GM23338 (cell line): Measurements from ENCODE around the gene ATP5PD. TPM values are rescaled to one million over a fixed set of nuclear protein-coding genes. Genes with fewer than 3 reads are reported as not detected.

Source experiments
- ATAC-seq: fragments of 200-7000 bp; cut with Tn5 transposase; 3 replicates; pipeline ENCODE4 v1.9.1; 2020
- DNase-seq: peaks from one replicate; pipeline ENCODE4 v3.0.0-alpha.2; 2015; ENCODE audit warnings: low spot score
- H2AFZ ChIP-seq: fragments of 200-600 bp; sonication (generic); 2 replicates; pipeline ENCODE4 v1.8.0; 2016; ENCODE audit warnings: antibody characterized with exemption, mild to moderate bottlenecking, moderate library complexity
- H3F3A ChIP-seq: fragments of 200-600 bp; sonication (generic); replicated peaks from 2 replicates; pipeline ENCODE4 v1.8.0; 2017; ENCODE audit warnings: antibody characterized with exemption, mixed run types, low read depth
- H3K27ac ChIP-seq: fragments of 200-600 bp; sonication (generic); 2 replicates; pipeline ENCODE4 v1.6.1; 2016; ENCODE audit warnings: low read depth
- H3K27me3 ChIP-seq: fragments of 200-600 bp; sonication (generic); 2 replicates; pipeline ENCODE4 v1.8.0; 2016; ENCODE audit warnings: mild to moderate bottlenecking, mixed run types, moderate library complexity; ENCODE audit not compliant: insufficient read depth
- H3K36me3 ChIP-seq: fragments of 200-600 bp; sonication (generic); 2 replicates; pipeline ENCODE4 v1.8.0; 2016; ENCODE audit warnings: mild to moderate bottlenecking; ENCODE audit not compliant: insufficient read depth
- H3K4me1 ChIP-seq: fragments of 200-600 bp; sonication (generic); 2 replicates; pipeline ENCODE4 v1.8.0; 2016; ENCODE audit warnings: mild to moderate bottlenecking, moderate library complexity; ENCODE audit not compliant: insufficient read depth
- H3K4me2 ChIP-seq: fragments of 200-600 bp; sonication (generic); 2 replicates; pipeline ENCODE4 v1.7.1; 2017; ENCODE audit warnings: mixed run types
- H3K4me3 ChIP-seq: fragments of 200-600 bp; sonication (generic); 2 replicates; pipeline ENCODE4 v1.6.1; 2016; ENCODE audit warnings: mixed run types
- H3K79me2 ChIP-seq: fragments of 200-600 bp; sonication (generic); replicated peaks from 2 replicates; pipeline ENCODE4 v1.8.0; 2017; ENCODE audit warnings: mild to moderate bottlenecking; ENCODE audit not compliant: insufficient read depth
- H3K9me2 ChIP-seq: fragments of 200-600 bp; sonication (generic); 2 replicates; pipeline ENCODE4 v1.8.0; 2017; ENCODE audit not compliant: insufficient read depth
- H4K20me1 ChIP-seq: fragments of 200-600 bp; sonication (generic); replicated peaks from 2 replicates; pipeline ENCODE4 v1.8.0; 2017; ENCODE audit warnings: mild to moderate bottlenecking; ENCODE audit not compliant: insufficient read depth
- H3K27ac Mint-ChIP-seq: 2 replicates; pipeline ENCODE4 v1.8.0; 2020; ENCODE audit warnings: inconsistent platforms, mild to moderate bottlenecking, moderate library complexity, mixed read lengths
- H3K27me3 Mint-ChIP-seq: 3 replicates; pipeline ENCODE4 v1.8.0; 2022; ENCODE audit warnings: low read depth, mild to moderate bottlenecking, moderate library complexity, mixed read lengths, inconsistent platforms; ENCODE audit not compliant: insufficient read depth, poor library complexity
- H3K36me3 Mint-ChIP-seq: 3 replicates; pipeline ENCODE4 v1.8.0; 2021; ENCODE audit warnings: low read depth, mild to moderate bottlenecking, inconsistent platforms, moderate library complexity, mixed read lengths
- H3K4me1 Mint-ChIP-seq: 3 replicates; pipeline ENCODE4 v1.8.0; 2020; ENCODE audit warnings: mild to moderate bottlenecking, inconsistent platforms, mixed read lengths
- H3K4me3 Mint-ChIP-seq: 3 replicates; pipeline ENCODE4 v1.8.0; 2021; ENCODE audit warnings: moderate library complexity, mild to moderate bottlenecking, inconsistent platforms, mixed read lengths
- H3K9me3 Mint-ChIP-seq: 3 replicates; pipeline ENCODE4 v1.8.0; 2020; ENCODE audit warnings: moderate library complexity, mild to moderate bottlenecking, inconsistent platforms, mixed read lengths
- CREB1 ChIP-seq: fragments of 250-450 bp; sonication (Bioruptor Pico); IDR thresholded peaks from 2 replicates; pipeline ENCODE4 v1.5.0; 2020; ENCODE audit warnings: low read depth, mild to moderate bottlenecking, moderate library complexity
- EZH2 ChIP-seq: fragments of 200-600 bp; sonication (generic); IDR thresholded peaks from one replicate; pipeline ENCODE4 v1.8.0; 2017; ENCODE audit warnings: antibody characterized with exemption, mild to moderate bottlenecking, low read depth; ENCODE audit not compliant: unreplicated experiment
- EZH2phosphoT487 ChIP-seq: fragments of 200-600 bp; sonication (generic); IDR thresholded peaks from one replicate; pipeline ENCODE4 v1.8.1; 2018; ENCODE audit warnings: antibody characterized with exemption; ENCODE audit not compliant: unreplicated experiment
- JUNB ChIP-seq: IDR thresholded peaks from one replicate; pipeline ENCODE4 v1.6.1; 2016; ENCODE audit warnings: antibody characterized with exemption; ENCODE audit not compliant: unreplicated experiment
- NANOG ChIP-seq: IDR thresholded peaks from 2 replicates; pipeline ENCODE4 v1.6.1; 2016; ENCODE audit warnings: antibody characterized with exemption, borderline replicate concordance
- POLR2AphosphoS5 ChIP-seq: IDR thresholded peaks from 2 replicates; pipeline ENCODE4 v1.6.1; 2016; ENCODE audit warnings: antibody characterized with exemption, low read depth
- STAT1 ChIP-seq: IDR thresholded peaks from one replicate; pipeline ENCODE4 v1.6.1; 2016; ENCODE audit warnings: antibody characterized with exemption; ENCODE audit not compliant: unreplicated experiment
- ZNF114 ChIP-seq: fragments of 250-450 bp; sonication (Bioruptor Pico); IDR thresholded peaks from 2 replicates; pipeline ENCODE4 v1.5.0; 2020; ENCODE audit warnings: mild to moderate bottlenecking, moderate library complexity
- ZNF331 ChIP-seq: fragments of 250-450 bp; sonication (Bioruptor Pico); IDR thresholded peaks from 2 replicates; pipeline ENCODE4 v1.5.0; 2020; ENCODE audit warnings: low read depth, mild to moderate bottlenecking, moderate library complexity
- polyA plus RNA-seq: library from polyadenylated mRNA; unstranded; fragments of >200 nt; fragmentation: Nextera tagmentation; extraction: Ambion mirVana; gene quantifications from 2 replicates; pipeline ENCODE4 v1.2.1, GENCODE V29; 2016
- total RNA-seq: library from RNA; depleted of rRNA; stranded (reverse); fragments of >200 nt; shearing (Covaris generic); gene quantifications from 2 replicates; pipeline ENCODE4 v1.2.3, GENCODE V29; 2014
- TF ChIP-seq, protein P1 (sequence below): IDR thresholded peaks from 2 replicates; pipeline ENCODE4 v1.6.1; 2016; ENCODE audit warnings: antibody characterized with exemption
- TF ChIP-seq, protein P2 (sequence below): fragments of 250-450 bp; sonication (Bioruptor Pico); IDR thresholded peaks from 2 replicates; pipeline ENCODE4 v1.5.0; 2020; ENCODE audit warnings: mild to moderate bottlenecking, moderate library complexity
- TF ChIP-seq, protein P3 (sequence below): IDR thresholded peaks from one replicate; pipeline ENCODE4 v1.6.1; 2018; ENCODE audit warnings: antibody characterized with exemption; ENCODE audit not compliant: unreplicated experiment
- TF ChIP-seq, protein P4 (sequence below), 2 experiments: fragments of 200-600 bp in 1 of 2; sonication (generic) in 1 of 2; conservative IDR thresholded peaks; 2 replicates each; pipeline versions ENCODE4 v1.5.1 to v1.6.1; 2016 to 2017; ENCODE audit warnings: antibody characterized with exemption in 2 of 2, low read depth in 2 of 2, mild to moderate bottlenecking in 2 of 2, moderate library complexity in 1 of 2

The ATP5PD gene
- total and polyA plus RNA-seq, 2 experiments from 2014 or later, result 244 to 1,144 TPM

DNA sequence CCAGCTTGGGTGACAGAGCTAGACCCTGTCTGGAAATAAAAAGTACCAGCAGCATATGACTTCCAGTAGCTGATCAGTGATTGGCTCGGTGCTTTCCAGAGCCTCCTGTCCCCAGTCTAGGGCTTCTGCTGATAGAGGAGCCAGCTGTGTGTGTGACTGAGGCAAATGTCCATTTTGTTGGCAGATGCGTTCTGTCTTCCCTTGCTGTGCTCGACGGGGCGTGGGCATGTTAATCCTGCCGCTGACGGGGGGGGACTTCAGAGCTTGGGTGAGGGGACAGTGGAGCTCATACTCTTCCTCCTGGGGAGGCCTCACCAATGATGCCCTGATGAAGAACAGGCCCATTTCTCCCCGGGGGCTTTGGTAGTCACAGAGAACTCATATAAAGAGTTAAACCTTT, 14.8 kb upstream of the ATP5PD start:
- no peaks in the 10 kb centered on the region for H3K9me2 ChIP-seq
- H3K36me3 ChIP-seq, result peaks cover 40% of the 10 kb centered on the region
- peaks cover 6% of the 10 kb centered on the region; the same call in 1 of the 2 replicates for H3K79me2 ChIP-seq
- Mint-ChIP-seq H3K4me3 (no peak overlapping the region), H3K9me3 (no peaks in the 10 kb centered on the region), H3K27me3 (peaks cover 10% of the 10 kb centered on the region), H3K27ac (no peak overlapping the region), H3K36me3 (peaks cover 66% of the 10 kb centered on the region), H3K4me1 (no peaks in the 10 kb centered on the region)
- no peak overlapping the region for H2AFZ ChIP-seq
- no peaks in the 10 kb centered on the region for H3K4me1 ChIP-seq
- H4K20me1 ChIP-seq, result peaks cover 10% of the 10 kb centered on the region; the same call in 1 of the 2 replicates
- DNase-seq, result no peak
- H3K4me2 ChIP-seq, result no peak overlapping the region
- H3K27me3 ChIP-seq, result no peaks in the 10 kb centered on the region
- TF ChIP-seq EZH2 (no peak), NANOG (no peak), JUNB (no peak), EZH2phosphoT487 (no peak), CREB1 (CRISPR knock-in tag) (no peak), ZNF331 (CRISPR knock-in tag) (no peak), ZNF114 (CRISPR knock-in tag) (no peak), STAT1 (no peak), POLR2AphosphoS5 (no peak)
- TF ChIP-seq, protein P1, sequence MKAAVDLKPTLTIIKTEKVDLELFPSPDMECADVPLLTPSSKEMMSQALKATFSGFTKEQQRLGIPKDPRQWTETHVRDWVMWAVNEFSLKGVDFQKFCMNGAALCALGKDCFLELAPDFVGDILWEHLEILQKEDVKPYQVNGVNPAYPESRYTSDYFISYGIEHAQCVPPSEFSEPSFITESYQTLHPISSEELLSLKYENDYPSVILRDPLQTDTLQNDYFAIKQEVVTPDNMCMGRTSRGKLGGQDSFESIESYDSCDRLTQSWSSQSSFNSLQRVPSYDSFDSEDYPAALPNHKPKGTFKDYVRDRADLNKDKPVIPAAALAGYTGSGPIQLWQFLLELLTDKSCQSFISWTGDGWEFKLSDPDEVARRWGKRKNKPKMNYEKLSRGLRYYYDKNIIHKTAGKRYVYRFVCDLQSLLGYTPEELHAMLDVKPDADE, result no peak
- TF ChIP-seq, protein P2, sequence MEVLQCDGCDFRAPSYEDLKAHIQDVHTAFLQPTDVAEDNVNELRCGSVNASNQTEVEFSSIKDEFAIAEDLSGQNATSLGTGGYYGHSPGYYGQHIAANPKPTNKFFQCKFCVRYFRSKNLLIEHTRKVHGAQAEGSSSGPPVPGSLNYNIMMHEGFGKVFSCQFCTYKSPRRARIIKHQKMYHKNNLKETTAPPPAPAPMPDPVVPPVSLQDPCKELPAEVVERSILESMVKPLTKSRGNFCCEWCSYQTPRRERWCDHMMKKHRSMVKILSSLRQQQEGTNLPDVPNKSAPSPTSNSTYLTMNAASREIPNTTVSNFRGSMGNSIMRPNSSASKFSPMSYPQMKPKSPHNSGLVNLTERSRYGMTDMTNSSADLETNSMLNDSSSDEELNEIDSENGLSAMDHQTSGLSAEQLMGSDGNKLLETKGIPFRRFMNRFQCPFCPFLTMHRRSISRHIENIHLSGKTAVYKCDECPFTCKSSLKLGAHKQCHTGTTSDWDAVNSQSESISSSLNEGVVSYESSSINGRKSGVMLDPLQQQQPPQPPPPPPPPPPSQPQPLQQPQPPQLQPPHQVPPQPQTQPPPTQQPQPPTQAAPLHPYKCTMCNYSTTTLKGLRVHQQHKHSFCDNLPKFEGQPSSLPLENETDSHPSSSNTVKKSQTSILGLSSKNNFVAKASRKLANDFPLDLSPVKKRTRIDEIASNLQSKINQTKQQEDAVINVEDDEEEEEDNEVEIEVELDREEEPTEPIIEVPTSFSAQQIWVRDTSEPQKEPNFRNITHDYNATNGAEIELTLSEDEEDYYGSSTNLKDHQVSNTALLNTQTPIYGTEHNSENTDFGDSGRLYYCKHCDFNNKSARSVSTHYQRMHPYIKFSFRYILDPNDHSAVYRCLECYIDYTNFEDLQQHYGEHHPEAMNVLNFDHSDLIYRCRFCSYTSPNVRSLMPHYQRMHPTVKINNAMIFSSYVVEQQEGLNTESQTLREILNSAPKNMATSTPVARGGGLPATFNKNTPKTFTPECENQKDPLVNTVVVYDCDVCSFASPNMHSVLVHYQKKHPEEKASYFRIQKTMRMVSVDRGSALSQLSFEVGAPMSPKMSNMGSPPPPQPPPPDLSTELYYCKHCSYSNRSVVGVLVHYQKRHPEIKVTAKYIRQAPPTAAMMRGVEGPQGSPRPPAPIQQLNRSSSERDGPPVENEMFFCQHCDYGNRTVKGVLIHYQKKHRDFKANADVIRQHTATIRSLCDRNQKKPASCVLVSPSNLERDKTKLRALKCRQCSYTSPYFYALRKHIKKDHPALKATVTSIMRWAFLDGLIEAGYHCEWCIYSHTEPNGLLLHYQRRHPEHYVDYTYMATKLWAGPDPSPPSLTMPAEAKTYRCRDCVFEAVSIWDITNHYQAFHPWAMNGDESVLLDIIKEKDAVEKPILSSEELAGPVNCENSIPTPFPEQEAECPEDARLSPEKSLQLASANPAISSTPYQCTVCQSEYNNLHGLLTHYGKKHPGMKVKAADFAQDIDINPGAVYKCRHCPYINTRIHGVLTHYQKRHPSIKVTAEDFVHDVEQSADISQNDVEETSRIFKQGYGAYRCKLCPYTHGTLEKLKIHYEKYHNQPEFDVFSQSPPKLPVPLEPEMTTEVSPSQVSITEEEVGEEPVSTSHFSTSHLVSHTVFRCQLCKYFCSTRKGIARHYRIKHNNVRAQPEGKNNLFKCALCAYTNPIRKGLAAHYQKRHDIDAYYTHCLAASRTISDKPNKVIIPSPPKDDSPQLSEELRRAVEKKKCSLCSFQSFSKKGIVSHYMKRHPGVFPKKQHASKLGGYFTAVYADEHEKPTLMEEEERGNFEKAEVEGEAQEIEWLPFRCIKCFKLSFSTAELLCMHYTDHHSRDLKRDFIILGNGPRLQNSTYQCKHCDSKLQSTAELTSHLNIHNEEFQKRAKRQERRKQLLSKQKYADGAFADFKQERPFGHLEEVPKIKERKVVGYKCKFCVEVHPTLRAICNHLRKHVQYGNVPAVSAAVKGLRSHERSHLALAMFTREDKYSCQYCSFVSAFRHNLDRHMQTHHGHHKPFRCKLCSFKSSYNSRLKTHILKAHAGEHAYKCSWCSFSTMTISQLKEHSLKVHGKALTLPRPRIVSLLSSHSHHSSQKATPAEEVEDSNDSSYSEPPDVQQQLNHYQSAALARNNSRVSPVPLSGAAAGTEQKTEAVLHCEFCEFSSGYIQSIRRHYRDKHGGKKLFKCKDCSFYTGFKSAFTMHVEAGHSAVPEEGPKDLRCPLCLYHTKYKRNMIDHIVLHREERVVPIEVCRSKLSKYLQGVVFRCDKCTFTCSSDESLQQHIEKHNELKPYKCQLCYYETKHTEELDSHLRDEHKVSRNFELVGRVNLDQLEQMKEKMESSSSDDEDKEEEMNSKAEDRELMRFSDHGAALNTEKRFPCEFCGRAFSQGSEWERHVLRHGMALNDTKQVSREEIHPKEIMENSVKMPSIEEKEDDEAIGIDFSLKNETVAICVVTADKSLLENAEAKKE, result no peak
- TF ChIP-seq, protein P3, sequence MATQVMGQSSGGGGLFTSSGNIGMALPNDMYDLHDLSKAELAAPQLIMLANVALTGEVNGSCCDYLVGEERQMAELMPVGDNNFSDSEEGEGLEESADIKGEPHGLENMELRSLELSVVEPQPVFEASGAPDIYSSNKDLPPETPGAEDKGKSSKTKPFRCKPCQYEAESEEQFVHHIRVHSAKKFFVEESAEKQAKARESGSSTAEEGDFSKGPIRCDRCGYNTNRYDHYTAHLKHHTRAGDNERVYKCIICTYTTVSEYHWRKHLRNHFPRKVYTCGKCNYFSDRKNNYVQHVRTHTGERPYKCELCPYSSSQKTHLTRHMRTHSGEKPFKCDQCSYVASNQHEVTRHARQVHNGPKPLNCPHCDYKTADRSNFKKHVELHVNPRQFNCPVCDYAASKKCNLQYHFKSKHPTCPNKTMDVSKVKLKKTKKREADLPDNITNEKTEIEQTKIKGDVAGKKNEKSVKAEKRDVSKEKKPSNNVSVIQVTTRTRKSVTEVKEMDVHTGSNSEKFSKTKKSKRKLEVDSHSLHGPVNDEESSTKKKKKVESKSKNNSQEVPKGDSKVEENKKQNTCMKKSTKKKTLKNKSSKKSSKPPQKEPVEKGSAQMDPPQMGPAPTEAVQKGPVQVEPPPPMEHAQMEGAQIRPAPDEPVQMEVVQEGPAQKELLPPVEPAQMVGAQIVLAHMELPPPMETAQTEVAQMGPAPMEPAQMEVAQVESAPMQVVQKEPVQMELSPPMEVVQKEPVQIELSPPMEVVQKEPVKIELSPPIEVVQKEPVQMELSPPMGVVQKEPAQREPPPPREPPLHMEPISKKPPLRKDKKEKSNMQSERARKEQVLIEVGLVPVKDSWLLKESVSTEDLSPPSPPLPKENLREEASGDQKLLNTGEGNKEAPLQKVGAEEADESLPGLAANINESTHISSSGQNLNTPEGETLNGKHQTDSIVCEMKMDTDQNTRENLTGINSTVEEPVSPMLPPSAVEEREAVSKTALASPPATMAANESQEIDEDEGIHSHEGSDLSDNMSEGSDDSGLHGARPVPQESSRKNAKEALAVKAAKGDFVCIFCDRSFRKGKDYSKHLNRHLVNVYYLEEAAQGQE, result no peak
- TF ChIP-seq, protein P4, sequence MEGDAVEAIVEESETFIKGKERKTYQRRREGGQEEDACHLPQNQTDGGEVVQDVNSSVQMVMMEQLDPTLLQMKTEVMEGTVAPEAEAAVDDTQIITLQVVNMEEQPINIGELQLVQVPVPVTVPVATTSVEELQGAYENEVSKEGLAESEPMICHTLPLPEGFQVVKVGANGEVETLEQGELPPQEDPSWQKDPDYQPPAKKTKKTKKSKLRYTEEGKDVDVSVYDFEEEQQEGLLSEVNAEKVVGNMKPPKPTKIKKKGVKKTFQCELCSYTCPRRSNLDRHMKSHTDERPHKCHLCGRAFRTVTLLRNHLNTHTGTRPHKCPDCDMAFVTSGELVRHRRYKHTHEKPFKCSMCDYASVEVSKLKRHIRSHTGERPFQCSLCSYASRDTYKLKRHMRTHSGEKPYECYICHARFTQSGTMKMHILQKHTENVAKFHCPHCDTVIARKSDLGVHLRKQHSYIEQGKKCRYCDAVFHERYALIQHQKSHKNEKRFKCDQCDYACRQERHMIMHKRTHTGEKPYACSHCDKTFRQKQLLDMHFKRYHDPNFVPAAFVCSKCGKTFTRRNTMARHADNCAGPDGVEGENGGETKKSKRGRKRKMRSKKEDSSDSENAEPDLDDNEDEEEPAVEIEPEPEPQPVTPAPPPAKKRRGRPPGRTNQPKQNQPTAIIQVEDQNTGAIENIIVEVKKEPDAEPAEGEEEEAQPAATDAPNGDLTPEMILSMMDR (conservative IDR thresholded peaks at IDR 0.05; ENCODE audit: low read depth in 2 of 2), result no peak
- H3F3A ChIP-seq, result 0 out of 2 replicates have a peak, but pooled peaks cover 6% of the 10 kb centered on the region
- no peak for ATAC-seq
- no peak overlapping the region for H3K27ac ChIP-seq
- no peak overlapping the region for H3K4me3 ChIP-seq
